ENCODE results near the gene ARHGAP4. TPM values are rescaled to one million over a fixed set of nuclear protein-coding genes. Genes with fewer than 3 reads are reported as not detected.

ARHGAP4 gene
- 43.7 TPM for total RNA-seq

GRCh38 chrX:153925739-153926551 is at the start of gene ARHGAP4:
ARHGAP4 (minus strand) TSS chrX:153926264; CDS start chrX:153926202, 62 bp downstream.
- DNase-seq (ENCODE audit: low spot score) = no peak

DNA sequence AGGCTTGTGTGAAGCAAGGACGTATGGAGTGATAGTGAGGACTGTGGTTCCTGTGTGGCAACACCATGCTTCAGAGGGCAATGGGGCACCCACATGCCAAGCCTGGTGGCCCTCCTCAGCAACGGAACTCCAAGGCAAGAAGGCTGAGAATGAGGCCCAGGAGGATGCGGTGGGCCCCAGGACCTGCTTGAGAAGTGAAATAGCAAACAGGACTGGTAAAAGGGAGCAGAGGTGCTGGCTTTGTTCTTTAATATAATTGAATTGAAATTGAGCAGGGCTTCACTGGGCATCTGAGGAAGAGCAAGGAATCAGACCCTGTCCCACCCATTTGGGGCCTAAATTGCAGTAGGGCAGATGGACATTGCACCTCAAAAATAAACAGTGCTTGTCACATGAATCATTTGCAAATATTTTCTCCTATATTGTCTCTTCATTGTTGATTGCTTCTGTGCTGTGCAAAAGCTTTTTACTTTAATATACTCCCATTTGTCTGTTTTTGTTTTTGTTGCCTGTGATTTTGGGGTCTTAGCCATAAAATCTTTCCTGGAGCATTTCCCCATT is 48.7 kb upstream of the ARHGAP4 start:
- DNase-seq (ENCODE audit: low spot score) = no peak

DNA sequence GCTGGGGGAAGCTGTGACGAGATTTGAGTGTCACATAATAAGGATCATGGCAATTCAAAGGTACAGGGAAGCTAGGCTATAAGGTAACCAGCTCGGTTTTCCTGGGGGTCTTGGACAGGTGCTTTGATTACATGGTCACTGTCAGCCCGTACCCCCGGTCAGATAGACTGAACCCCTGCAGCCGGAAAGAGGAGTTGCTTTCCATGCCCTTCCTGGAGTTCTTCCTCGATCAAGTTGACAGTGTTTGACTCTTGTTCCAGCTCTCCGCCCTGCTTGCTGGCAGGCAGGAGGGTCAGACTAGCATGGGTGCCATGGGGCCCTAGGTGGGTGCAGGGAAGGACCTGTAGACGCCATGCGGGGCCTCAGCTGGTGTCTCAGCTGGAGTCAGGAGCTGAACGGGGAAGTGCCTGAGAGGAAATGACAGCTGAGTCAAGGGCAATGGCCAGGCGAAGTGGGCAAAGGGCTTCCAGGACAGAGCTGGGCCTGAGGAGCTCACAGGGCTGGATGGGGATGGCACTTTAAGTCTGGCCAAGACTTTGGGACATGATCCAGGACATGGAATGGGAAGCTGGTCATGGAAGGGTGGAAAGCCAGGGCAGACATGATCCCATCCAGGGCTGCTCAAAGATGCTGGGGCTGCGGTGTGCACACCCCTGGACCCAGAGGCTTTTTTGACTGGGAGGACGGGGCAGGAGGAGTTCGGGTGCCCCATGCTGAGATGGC is 48.1 kb upstream of the ARHGAP4 start:
- no peak for DNase-seq (ENCODE audit: low spot score)

GRCh38 chrX:153973127-153974002 is 47.3 kb upstream of the ARHGAP4 start:
- DNase-seq (ENCODE audit: low spot score) = no peak

DNA sequence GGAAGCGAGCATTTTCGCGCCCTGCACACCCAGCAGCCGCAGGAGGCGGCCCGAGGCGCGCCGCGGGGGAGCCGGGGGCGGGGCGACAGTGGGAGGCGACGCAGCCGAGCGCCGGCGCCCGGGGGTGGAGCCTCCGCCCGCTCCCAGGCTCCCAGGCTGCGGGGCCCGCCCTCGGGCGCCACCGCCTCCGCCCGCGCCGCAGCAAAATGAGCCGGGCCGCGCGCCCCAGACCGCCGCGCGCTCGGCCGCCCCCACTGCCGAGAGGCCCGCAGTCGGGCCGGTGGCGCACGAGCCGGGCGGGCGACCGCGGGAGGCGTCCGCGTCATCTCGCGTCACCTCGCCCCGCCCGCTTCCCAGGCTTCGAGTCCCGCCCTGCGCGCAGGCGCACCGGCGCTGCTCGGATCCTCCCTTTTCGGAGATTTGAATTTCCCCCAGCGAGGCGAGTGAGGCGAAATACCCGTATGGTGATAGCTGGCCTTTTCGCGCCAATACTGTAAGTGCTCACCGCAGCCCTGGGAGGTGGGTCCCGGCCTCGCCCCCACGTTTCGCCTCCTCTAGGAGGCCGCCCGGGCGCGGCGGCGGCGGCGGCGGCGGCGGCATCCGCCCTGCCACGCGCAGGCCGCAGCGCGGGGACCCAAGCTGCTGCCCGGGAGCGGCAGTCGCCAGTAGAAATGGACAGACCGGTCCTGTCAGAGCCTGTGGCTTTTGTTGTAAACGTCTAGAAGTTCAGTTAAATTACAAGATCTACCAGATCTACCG is 46.5 kb upstream of the ARHGAP4 start, which contains the start of gene TMEM187:
Gene TMEM187 (plus strand): TSS at position 387 of the 759 bp plus-strand sequence. CDS start 9,309 bp downstream, outside the sequence.
- peak; percentile 90 for DNase-seq (ENCODE audit: low spot score)

DNA sequence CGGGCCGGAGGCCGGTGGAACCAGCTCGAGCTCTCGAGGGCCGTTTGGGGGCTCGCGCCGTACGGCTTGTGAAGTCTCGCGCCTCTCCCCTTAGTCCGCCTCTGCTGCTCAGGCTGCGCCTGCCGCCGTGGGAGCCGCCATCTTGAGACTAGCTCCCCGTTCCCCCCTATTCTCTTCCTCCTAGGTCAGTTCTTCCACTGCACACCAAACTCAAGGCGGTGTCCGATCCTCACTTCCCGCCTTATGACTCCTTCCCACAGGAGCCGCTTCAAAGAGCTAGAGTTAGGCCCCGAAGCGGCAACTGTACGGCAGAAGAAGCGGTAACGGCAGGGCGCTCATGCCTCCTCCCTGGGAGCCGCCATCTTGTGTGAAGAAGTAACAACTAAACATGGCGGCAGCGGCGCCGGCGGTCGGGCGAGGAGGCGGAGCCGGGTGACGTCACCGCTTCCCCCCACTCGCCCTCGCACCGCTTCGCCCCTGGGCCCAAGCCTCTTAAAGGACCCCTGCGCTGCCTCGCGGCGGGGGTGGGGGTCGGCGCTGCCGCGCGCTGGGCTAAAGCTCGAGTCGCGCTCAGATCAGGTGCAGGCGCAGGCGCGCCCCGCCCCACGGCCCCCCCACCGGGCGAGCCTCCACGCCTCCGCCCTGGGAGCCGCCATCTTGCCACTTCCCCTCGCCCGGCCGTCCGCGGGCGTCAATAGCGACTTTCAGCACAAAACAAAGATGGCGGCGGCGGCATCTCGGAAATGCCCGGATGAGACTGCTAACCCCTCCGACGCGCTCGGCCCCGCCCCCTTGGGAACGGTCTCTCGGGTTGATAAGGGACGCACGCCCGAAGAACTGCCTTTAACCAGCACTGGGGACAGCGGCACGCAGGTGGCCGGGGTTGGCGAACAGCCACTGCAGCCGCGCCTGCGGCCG is 45.6 kb upstream of the ARHGAP4 start, which contains the start of gene HCFC1:
Gene HCFC1 (minus strand): TSS at position 369 of the 918 bp plus-strand sequence. CDS start 978 bp downstream, outside the sequence.
- peak; percentile 95 for DNase-seq (ENCODE audit: low spot score)

GRCh38 chrX:153971124-153971449 is 45.0 kb upstream of the ARHGAP4 start:
- DNase-seq (ENCODE audit: low spot score) = peak; percentile 94

DNA sequence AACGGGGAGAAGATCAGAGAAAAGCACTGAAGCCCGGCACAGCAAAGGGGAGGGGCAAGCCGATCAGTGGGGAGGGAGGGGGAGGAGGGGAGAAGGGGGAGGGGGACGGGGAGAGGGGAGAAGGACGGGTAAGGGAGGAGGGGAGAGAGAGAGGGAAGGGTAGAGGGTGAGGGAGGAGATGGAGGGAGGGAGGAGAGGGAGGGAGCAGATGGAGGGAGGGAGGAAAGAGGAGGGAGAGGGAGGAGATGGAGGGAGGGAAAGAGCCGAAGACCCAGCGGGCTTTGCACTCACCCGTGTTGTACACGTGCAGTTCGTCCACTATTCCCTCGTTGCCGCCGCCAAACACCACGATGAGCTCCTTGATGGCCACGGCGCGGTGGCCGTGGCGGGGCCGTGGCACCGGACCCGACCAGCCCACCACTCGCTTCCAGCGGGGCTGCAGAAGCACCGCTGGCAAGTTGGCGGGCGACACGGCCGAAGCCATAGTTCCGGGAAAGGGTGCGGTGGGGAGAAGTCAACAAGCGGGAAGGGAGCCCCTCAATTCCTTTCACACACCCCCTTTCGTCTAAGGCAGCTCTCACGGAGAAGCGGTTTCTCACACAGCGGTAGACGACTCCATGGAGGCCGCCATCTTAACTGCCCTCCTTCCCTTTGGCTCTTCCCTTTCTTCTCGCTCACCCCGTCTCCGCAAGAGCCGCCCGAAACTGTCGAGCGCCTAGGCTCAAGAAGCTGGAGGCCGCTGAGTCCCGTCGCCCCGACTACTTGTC is 44.5 kb upstream of the ARHGAP4 start:
- DNase-seq (ENCODE audit: low spot score) = peak; percentile 73

- DNase-seq (ENCODE audit: low spot score) = no peak
These were observed 43.9 kb upstream of the ARHGAP4 start for GRCh38 chrX:153969904-153970356.

- DNase-seq (ENCODE audit: low spot score) = no peak
These were observed 43.2 kb upstream of the ARHGAP4 start for GRCh38 chrX:153969125-153969903.

- no peak for DNase-seq (ENCODE audit: low spot score)
These were observed 42.7 kb upstream of the ARHGAP4 start for GRCh38 chrX:153968754-153969124.

- no peak for DNase-seq (ENCODE audit: low spot score)
These were observed 42.2 kb upstream of the ARHGAP4 start for GRCh38 chrX:153968255-153968654.

- no peak for DNase-seq (ENCODE audit: low spot score)
These were observed 41.6 kb upstream of the ARHGAP4 start for GRCh38 chrX:153967536-153968224.

- DNase-seq (ENCODE audit: low spot score) = no peak
These were observed 40.9 kb upstream of the ARHGAP4 start for GRCh38 chrX:153966841-153967535.

DNA sequence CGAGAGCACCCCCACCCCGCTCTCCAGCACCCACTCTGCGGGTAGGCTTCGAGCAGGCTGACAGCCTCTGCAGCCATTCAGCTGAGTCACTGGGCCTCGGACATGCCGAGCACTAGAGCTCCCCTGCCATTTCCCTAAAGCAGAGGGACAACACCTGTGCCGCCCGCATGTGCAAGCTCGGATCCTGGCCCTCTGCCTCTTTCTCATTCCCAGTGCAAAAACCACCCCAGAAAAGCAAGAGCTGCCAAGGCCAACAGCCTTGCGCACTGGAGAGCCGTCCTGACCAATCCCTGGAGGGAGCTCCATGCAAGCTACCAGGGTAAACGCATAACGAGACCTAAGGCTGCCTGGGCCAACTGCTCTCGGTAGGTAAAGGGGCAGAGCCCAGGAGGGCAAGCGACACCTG is 40.2 kb upstream of the ARHGAP4 start:
- no peak for DNase-seq (ENCODE audit: low spot score)

DNA sequence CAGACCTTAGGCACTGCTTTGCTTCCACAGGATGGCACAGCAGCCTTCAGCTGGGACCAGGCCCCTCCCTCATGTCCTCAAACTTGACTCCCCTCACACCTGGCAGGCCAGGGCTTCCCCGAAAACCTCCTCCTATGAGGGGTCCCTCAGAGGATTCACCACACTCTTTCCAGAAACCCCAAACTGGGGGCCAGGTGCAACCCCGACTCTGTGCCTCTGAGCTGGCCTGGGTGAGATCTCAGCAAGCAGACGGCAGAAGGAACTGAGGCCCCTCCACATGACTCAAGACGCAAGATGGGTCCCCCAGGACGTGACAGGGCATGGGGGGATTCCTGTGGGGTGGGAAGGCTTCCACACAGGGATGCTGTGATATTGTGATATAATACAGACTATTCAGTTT is 39.3 kb upstream of the ARHGAP4 start:
- no peak for DNase-seq (ENCODE audit: low spot score)

GRCh38 chrX:153964105-153964504 is 38.0 kb upstream of the ARHGAP4 start:
- DNase-seq (ENCODE audit: low spot score) = no peak

All from ureter (tissue), 1 donor.